Pulmonary artery endothelial cell (primary cell): ENCODE data around the gene HIPK2. TPM values are rescaled to one million over a fixed set of nuclear protein-coding genes. Genes with fewer than 3 reads are reported as not detected.

Experiments used
- DNase-seq: peaks from one replicate; pipeline ENCODE4 v3.0.0-alpha.2; 2011; ENCODE audit warnings: low read depth, low spot score
- total RNA-seq: library from RNA; depleted of rRNA; stranded (reverse); fragments of >200 nt; gene quantifications from 2 replicates; pipeline ENCODE4 v1.2.3, GENCODE V29; 2014

Gene HIPK2
- total RNA-seq, 1 donor from 2014 or later = 10.6 TPM

- no peak for DNase-seq
These were observed 81.2 kb downstream of the HIPK2 start for GRCh38 chr7:139696552-139696951.

GRCh38 chr7:139695588-139695987 lies 82.2 kb downstream of the HIPK2 start:
- DNase-seq = no peak

- no peak for DNase-seq
These were observed 82.7 kb downstream of the HIPK2 start for GRCh38 chr7:139695051-139695450.

GRCh38 chr7:139694389-139694676 lies 83.5 kb downstream of the HIPK2 start:
- no peak for DNase-seq

- no peak for DNase-seq
These were observed 84.0 kb downstream of the HIPK2 start for GRCh38 chr7:139693651-139694388.

- no peak for DNase-seq
These were observed 85.1 kb downstream of the HIPK2 start for GRCh38 chr7:139692723-139693122.

GRCh38 chr7:139691253-139691781 lies 86.5 kb downstream of the HIPK2 start:
- no peak for DNase-seq

- no peak for DNase-seq
These were observed 89.7 kb downstream of the HIPK2 start for GRCh38 chr7:139687980-139688632.

GRCh38 chr7:139687211-139687954 lies 90.4 kb downstream of the HIPK2 start:
- no peak for DNase-seq

GRCh38 chr7:139683137-139683921 lies 94.5 kb downstream of the HIPK2 start:
- no peak for DNase-seq

- no peak for DNase-seq
These were observed 95.4 kb downstream of the HIPK2 start for GRCh38 chr7:139682136-139683013.

GRCh38 chr7:139681812-139682135 lies 96.0 kb downstream of the HIPK2 start:
- DNase-seq = no peak

GRCh38 chr7:139681463-139681755 lies 96.4 kb downstream of the HIPK2 start:
- DNase-seq = no peak

GRCh38 chr7:139680676-139681462 lies 96.9 kb downstream of the HIPK2 start:
- peak; percentile 73 for DNase-seq

- peak; percentile 27 for DNase-seq
These were observed 97.8 kb downstream of the HIPK2 start for GRCh38 chr7:139679731-139680594.

GRCh38 chr7:139676390-139676789 lies 101.4 kb downstream of the HIPK2 start:
- no peak for DNase-seq

- DNase-seq = no peak
These were observed 102.4 kb downstream of the HIPK2 start for GRCh38 chr7:139675127-139676125.

- DNase-seq = no peak
These were observed 103.1 kb downstream of the HIPK2 start for GRCh38 chr7:139674752-139675126.
